Measurements from ENCODE around the gene POPDC2. TPM values are rescaled to one million over a fixed set of nuclear protein-coding genes. Genes with fewer than 3 reads are reported as not detected.
"Not testable (repeated sequence)": the region's sequence is repeated elsewhere in the genome, so short reads cannot be mapped to it uniquely, and the experiment has no call there.

Gene POPDC2
- total and polyA plus RNA-seq, 2 donors from 2014 or later: 3.2 to 7.3 TPM

GRCh38 chr3:119681279-119681678, 20.9 kb upstream of the POPDC2 start:
- DNase-seq: peak in 2 of 5 donors; percentile 62 to 63
- intact Hi-C loops (cut with DNase I): no loop called here

GRCh38 chr3:119679874-119680273, 19.5 kb upstream of the POPDC2 start:
- Histone ChIP-seq H3K9me3 (ENCODE audit: control insufficient read depth in 2 of 3, insufficient read depth in 1 of 3, low read length in 3 of 3) (no peaks in the 10 kb centered on the region), H3K36me3 (ENCODE audit: control insufficient read depth in 2 of 3, insufficient read depth in 3 of 3, low read length in 3 of 3) (no peaks in the 10 kb centered on the region), H3K27me3 (ENCODE audit: control insufficient read depth, insufficient read depth, low read length) (no peaks in the 10 kb centered on the region), H3K4me1 (ENCODE audit: control insufficient read depth in 2 of 3, insufficient read depth in 2 of 3, low read depth in 1 of 3, low read length in 3 of 3) (peaks cover 0 to 11% (median 5%) of the 10 kb centered on the region in 3 donors), H3K27ac (ENCODE audit: low read depth in 2 of 2, low read length in 2 of 2) (no peak overlapping the region), H3K4me3 (ENCODE audit: low read length in 3 of 3) (no peak overlapping the region), H3K9ac (ENCODE audit: low read length in 3 of 3) (no peak overlapping the region)
- no peak for DNase-seq
- TF ChIP-seq CTCF (IDR thresholded peaks at IDR 0.05; ENCODE audit: borderline replicate concordance, extremely low read depth, insufficient read depth): no peak
- no peak for FAIRE-seq
- intact Hi-C loops (cut with DNase I): no loop called here

More at GRCh38 chr3:119681279-119681678, 20.9 kb upstream of the POPDC2 start:
- no peaks in the 10 kb centered on the region for H3K36me3 ChIP-seq (ENCODE audit: control insufficient read depth in 2 of 3, insufficient read depth in 3 of 3, low read length in 3 of 3)
- H3K9me3 ChIP-seq (ENCODE audit: control insufficient read depth in 2 of 3, insufficient read depth in 1 of 3, low read length in 3 of 3): no peaks in the 10 kb centered on the region
- no peak overlapping the region for H3K27ac ChIP-seq (ENCODE audit: low read depth in 2 of 2, low read length in 2 of 2)
- TF ChIP-seq CTCF (IDR thresholded peaks at IDR 0.05; ENCODE audit: borderline replicate concordance, extremely low read depth, insufficient read depth): peak; percentile 50
- H3K4me3 ChIP-seq (ENCODE audit: low read length in 3 of 3): no peak overlapping the region
- H3K9ac ChIP-seq (ENCODE audit: low read length in 3 of 3): no peak overlapping the region
- peak; percentile 54 for FAIRE-seq
- H3K4me1 ChIP-seq (ENCODE audit: control insufficient read depth in 2 of 3, insufficient read depth in 2 of 3, low read depth in 1 of 3, low read length in 3 of 3): peaks cover 0 to 5% (median under 1%) of the 10 kb centered on the region in 3 donors
- no peaks in the 10 kb centered on the region for H3K27me3 ChIP-seq (ENCODE audit: control insufficient read depth, insufficient read depth, low read length)

DNA sequence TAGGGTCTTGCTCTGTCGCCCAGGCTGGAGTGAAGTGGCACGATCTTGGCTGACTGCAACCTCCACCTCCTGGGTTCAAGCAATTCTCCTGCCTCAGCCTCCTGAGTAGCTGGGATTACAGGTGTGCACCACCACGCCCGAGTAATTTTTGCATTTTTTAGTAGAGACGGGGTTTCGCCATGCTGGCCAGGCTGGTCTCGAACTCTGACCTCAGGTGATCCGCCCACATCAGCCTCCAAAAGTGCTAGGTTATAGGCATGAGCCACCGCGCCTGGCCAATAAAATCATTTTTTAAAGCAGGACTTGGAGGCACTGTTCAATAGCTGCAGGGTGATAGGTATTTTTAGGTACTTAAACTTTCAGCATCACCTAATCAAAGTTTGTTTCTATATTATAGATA, 17.8 kb upstream of the POPDC2 start:
- H3K27ac ChIP-seq (ENCODE audit: low read depth in 2 of 2, low read length in 2 of 2); FAIRE-seq; H3K36me3 ChIP-seq (ENCODE audit: control insufficient read depth in 2 of 3, insufficient read depth in 3 of 3, low read length in 3 of 3); H3K27me3 ChIP-seq (ENCODE audit: control insufficient read depth, insufficient read depth, low read length); H3K9me3 ChIP-seq (ENCODE audit: control insufficient read depth in 2 of 3, insufficient read depth in 1 of 3, low read length in 3 of 3); H3K4me3 ChIP-seq (ENCODE audit: low read length in 3 of 3); intact Hi-C loops (cut with DNase I): not testable (repeated sequence)
- H3K9ac ChIP-seq (ENCODE audit: low read length in 3 of 3): peak overlapping the region in 1 of 3 donors; percentile 95
- DNase-seq: peak in 1 of 5 donors; percentile 54
- peaks cover 0 to 11% (median 5%) of the 10 kb centered on the region in 3 donors for H3K4me1 ChIP-seq (ENCODE audit: control insufficient read depth in 2 of 3, insufficient read depth in 2 of 3, low read depth in 1 of 3, low read length in 3 of 3)

DNA sequence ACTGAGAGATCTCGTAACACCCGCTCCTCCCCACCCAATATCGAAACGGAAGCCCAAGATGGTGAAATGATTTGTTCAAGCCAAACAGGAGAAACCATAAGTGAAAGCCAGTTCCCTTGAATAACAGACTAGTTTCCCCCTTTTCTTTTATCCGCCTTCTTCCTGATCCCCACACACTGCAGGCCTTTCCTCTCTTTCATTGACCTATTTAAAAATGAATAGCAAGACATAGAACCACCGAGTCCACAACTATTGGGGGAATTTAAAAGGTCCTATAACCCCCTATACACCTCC, 17.2 kb upstream of the POPDC2 start:
- Histone ChIP-seq H3K4me1 (ENCODE audit: control insufficient read depth in 2 of 3, insufficient read depth in 2 of 3, low read depth in 1 of 3, low read length in 3 of 3) (peaks cover 0 to 11% (median 5%) of the 10 kb centered on the region in 3 donors), H3K36me3 (ENCODE audit: control insufficient read depth in 2 of 3, insufficient read depth in 3 of 3, low read length in 3 of 3) (peaks cover 0 to 11% (median 4%) of the 10 kb centered on the region in 3 donors), H3K9ac (ENCODE audit: low read length in 3 of 3) (peak overlapping the region; percentile 82 to 95 (median 93)), H3K4me3 (ENCODE audit: low read length in 3 of 3) (peak overlapping the region; percentile 85 to 97 (median 85)), H3K27me3 (ENCODE audit: control insufficient read depth, insufficient read depth, low read length) (no peaks in the 10 kb centered on the region), H3K27ac (ENCODE audit: low read depth in 2 of 2, low read length in 2 of 2) (peak overlapping the region; percentile 90 to 91), H3K9me3 (ENCODE audit: control insufficient read depth in 2 of 3, insufficient read depth in 1 of 3, low read length in 3 of 3) (no peaks in the 10 kb centered on the region)
- intact Hi-C loops (cut with DNase I): no loop called here
- FAIRE-seq (no peak), DNase-seq (no peak)
- TF ChIP-seq CTCF (IDR thresholded peaks at IDR 0.05; ENCODE audit: borderline replicate concordance, extremely low read depth, insufficient read depth): no peak

Data from kidney (tissue), 14 donors.